ENCODE measurements around the gene CTBP2. TPM values are rescaled to one million over a fixed set of nuclear protein-coding genes. Genes with fewer than 3 reads are reported as not detected.
A peak's percentile ranks its signal among the peaks of the same experiment; 100 is the strongest.

The CTBP2 gene
- total RNA-seq, 3 donors from 2014 or later = 53.1 to 91.2 (median 65.9) TPM

GRCh38 chr10:125021686-125022344 is 138.5 kb downstream of the CTBP2 start:
- peaks cover 5 to 8% of the 10 kb centered on the region in 2 donors for H3K4me1 ChIP-seq
- no peak overlapping the region for H3K27ac ChIP-seq
- no peak for TF ChIP-seq CTCF (IDR thresholded peaks at IDR 0.05)
- TF ChIP-seq POLR2AphosphoS5 (IDR thresholded peaks at IDR 0.05) = no peak
- no peak for TF ChIP-seq POLR2A (IDR thresholded peaks at IDR 0.05)
- H3K4me3 ChIP-seq = no peak overlapping the region
- no peaks in the 10 kb centered on the region for H3K27me3 ChIP-seq
- no peaks in the 10 kb centered on the region for H3K36me3 ChIP-seq
- H3K9me3 ChIP-seq = no peaks in the 10 kb centered on the region
- DNase-seq (ENCODE audit: low spot score in 2 of 2) = no peak
- intact Hi-C loops (cut with DNase I; ENCODE audit: low total_unique reads) = no loop called here

- Histone ChIP-seq H3K27me3 (no peaks in the 10 kb centered on the region), H3K4me1 (peaks cover 15 to 17% of the 10 kb centered on the region in 2 donors), H3K4me3 (no peak overlapping the region), H3K27ac (no peak overlapping the region), H3K36me3 (no peaks in the 10 kb centered on the region), H3K9me3 (no peaks in the 10 kb centered on the region)
- intact Hi-C loops (cut with DNase I; ENCODE audit: low total_unique reads) = no loop called here
- no peak for TF ChIP-seq CTCF (IDR thresholded peaks at IDR 0.05)
- TF ChIP-seq POLR2A (IDR thresholded peaks at IDR 0.05) = no peak
- TF ChIP-seq POLR2AphosphoS5 (IDR thresholded peaks at IDR 0.05) = no peak
- no peak for DNase-seq (ENCODE audit: low spot score in 2 of 2)
These were observed 139.5 kb downstream of the CTBP2 start for GRCh38 chr10:125020871-125021270.

DNA sequence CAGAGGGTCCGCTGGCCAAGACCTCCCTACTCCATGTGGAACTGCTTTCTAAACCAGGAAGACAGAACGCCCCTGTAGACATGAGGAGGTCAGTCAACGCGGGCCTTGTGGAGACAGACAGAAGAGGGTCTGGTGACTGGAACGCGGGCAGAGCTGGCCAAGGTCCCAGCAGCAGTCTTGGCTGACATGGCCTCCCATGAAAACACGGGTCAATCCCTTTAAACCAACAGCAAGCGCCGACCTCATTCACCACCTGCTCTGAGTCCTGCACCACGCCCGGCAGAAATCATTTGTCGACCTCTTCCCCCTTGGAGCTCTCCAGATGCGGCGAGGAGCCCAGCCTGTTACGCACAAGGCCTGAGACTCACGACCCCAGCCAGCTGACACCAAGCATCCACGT is 140.0 kb downstream of the CTBP2 start:
- H3K27me3 ChIP-seq = no peaks in the 10 kb centered on the region
- no peak overlapping the region for H3K4me3 ChIP-seq
- DNase-seq (ENCODE audit: low spot score in 2 of 2) = no peak
- H3K9me3 ChIP-seq = no peaks in the 10 kb centered on the region
- TF ChIP-seq CTCF (IDR thresholded peaks at IDR 0.05) (no peak), POLR2A (IDR thresholded peaks at IDR 0.05) (no peak), POLR2AphosphoS5 (IDR thresholded peaks at IDR 0.05) (no peak)
- H3K27ac ChIP-seq = no peak overlapping the region
- H3K4me1 ChIP-seq = peaks cover 20 to 22% of the 10 kb centered on the region in 2 donors
- H3K36me3 ChIP-seq = no peaks in the 10 kb centered on the region
- intact Hi-C loops (cut with DNase I; ENCODE audit: low total_unique reads) = no loop called here

GRCh38 chr10:125018576-125019143 is 141.7 kb downstream of the CTBP2 start:
- Histone ChIP-seq H3K27ac (peak overlapping the region in 1 of 2 donors; percentile 15), H3K36me3 (no peaks in the 10 kb centered on the region), H3K9me3 (no peaks in the 10 kb centered on the region), H3K27me3 (no peaks in the 10 kb centered on the region), H3K4me1 (peaks cover 20 to 32% of the 10 kb centered on the region in 2 donors), H3K4me3 (no peak overlapping the region)
- intact Hi-C loops (cut with DNase I; ENCODE audit: low total_unique reads) = no loop called here
- no peak for DNase-seq (ENCODE audit: low spot score in 2 of 2)
- TF ChIP-seq CTCF (IDR thresholded peaks at IDR 0.05) (no peak), POLR2AphosphoS5 (IDR thresholded peaks at IDR 0.05) (no peak), POLR2A (IDR thresholded peaks at IDR 0.05) (no peak)

DNA sequence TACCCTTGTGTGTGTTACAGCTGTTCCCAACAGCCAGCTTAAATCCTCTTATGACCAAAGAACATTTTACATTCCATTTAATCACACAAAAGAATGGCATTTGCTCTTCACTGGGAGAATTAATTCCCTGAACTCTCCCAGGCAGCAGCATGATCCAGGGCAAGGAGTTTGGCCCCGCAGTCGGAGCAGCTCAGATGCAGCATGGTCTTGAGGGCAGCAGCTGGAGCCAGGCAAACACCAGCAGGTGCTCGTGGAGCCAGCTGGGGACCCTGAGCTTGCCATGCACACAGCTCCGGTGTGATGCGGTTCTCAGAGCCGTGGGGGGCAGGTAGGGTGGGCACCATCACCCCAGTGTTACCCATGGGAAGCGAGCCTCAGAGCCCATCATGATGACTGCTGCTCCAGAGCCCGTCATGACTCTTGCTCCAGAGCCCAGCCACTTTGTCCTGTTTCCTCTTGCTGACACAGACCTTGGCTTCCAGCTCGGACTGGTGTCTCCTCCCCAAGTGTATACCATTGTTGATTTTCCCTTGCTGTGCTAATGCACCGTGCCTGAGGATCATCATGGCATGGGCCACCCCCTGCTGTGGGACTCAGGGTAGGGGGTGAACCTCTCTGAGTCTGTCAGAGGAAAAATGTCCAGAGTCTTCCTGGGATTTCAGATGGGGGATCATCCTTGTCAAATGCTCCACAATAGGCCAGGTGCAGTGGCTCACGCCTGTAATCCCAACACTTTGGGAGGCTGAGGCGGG is 142.6 kb downstream of the CTBP2 start:
- Histone ChIP-seq H3K36me3 (no peaks in the 10 kb centered on the region), H3K4me3 (no peak overlapping the region), H3K4me1 (peaks cover 20 to 32% of the 10 kb centered on the region in 2 donors), H3K9me3 (no peaks in the 10 kb centered on the region), H3K27me3 (no peaks in the 10 kb centered on the region), H3K27ac (peak overlapping the region; percentile 79 to 87)
- no peak for TF ChIP-seq CTCF (IDR thresholded peaks at IDR 0.05)
- no peak for TF ChIP-seq POLR2AphosphoS5 (IDR thresholded peaks at IDR 0.05)
- TF ChIP-seq POLR2A (IDR thresholded peaks at IDR 0.05) = no peak
- intact Hi-C loops (cut with DNase I; ENCODE audit: low total_unique reads) = no loop called here
- DNase-seq (ENCODE audit: low spot score in 2 of 2) = no peak

All from breast epithelium (tissue), 4 donors.